Stimulated activated CD4-positive, alpha-beta T cell treated with anti-CD3 and anti-CD28 coated beads, Interleukin-4, amount 100 ng/mL, for 48 hours (primary cell): Measurements from ENCODE around the gene RFX1.

Source experiments
- DNase-seq, 2 donors: peaks; one replicate each; pipeline ENCODE4 v3.0.0-alpha.2; 2020; ENCODE audit warnings: low read depth in 2 of 2

RFX1 gene

GRCh38 chr19:13960863-13961784, 45.0 kb downstream of the RFX1 start:
- no peak for DNase-seq

- no peak for DNase-seq
Measured at GRCh38 chr19:13959962-13960862, 45.9 kb downstream of the RFX1 start.

- no peak for DNase-seq
Measured at GRCh38 chr19:13959141-13959961, 46.8 kb downstream of the RFX1 start.

- no peak for DNase-seq
Measured at GRCh38 chr19:13958043-13958442, 48.1 kb downstream of the RFX1 start.

GRCh38 chr19:13957051-13957450, 49.1 kb downstream of the RFX1 start:
- no peak for DNase-seq

GRCh38 chr19:13956365-13956744, 49.8 kb downstream of the RFX1 start:
- no peak for DNase-seq

GRCh38 chr19:13955662-13956364, 50.3 kb downstream of the RFX1 start:
- no peak for DNase-seq

GRCh38 chr19:13954185-13954584, 51.9 kb downstream of the RFX1 start:
- no peak for DNase-seq

GRCh38 chr19:13952931-13953531, 53.1 kb downstream of the RFX1 start:
- no peak for DNase-seq

GRCh38 chr19:13952154-13952930, 53.8 kb downstream of the RFX1 start, which contains the start of gene DCAF15:
TSS of gene DCAF15 (plus strand) at chr19:13952509. CDS start at chr19:13952513, 4 bp downstream.
- peak; percentile 97 to 99 for DNase-seq

- no peak for DNase-seq
Measured at GRCh38 chr19:13951799-13952153, 54.3 kb downstream of the RFX1 start.

- no peak for DNase-seq
Measured at GRCh38 chr19:13951043-13951442, 55.1 kb downstream of the RFX1 start.

- DNase-seq, result no peak
Measured at GRCh38 chr19:13946414-13946813, 59.7 kb downstream of the RFX1 start.

- DNase-seq, result no peak
Measured at GRCh38 chr19:13942023-13942684, 64.0 kb downstream of the RFX1 start.

- DNase-seq, result no peak
Measured at GRCh38 chr19:13938301-13939064, 67.6 kb downstream of the RFX1 start, which contains the start of gene PODNL1. TSS of gene PODNL1 (minus strand) at chr19:13938417. CDS start at chr19:13938181, 236 bp downstream.

- no peak for DNase-seq
Measured at GRCh38 chr19:13937479-13938300, 68.4 kb downstream of the RFX1 start.

- no peak for DNase-seq
Measured at GRCh38 chr19:13935765-13936510, 70.2 kb downstream of the RFX1 start.
